Sigmoid colon (tissue), 4 donors: ENCODE results near the gene UBE2E1.

Source experiments
- POLR2AphosphoS5 ChIP-seq, 4 donors: sonication (generic); formaldehyde crosslinking; IDR thresholded peaks; one replicate each; pipeline ENCODE4 v1.6.1; 2017; ENCODE audit warnings: antibody characterized with exemption in 4 of 4
- TF ChIP-seq, protein P1 (sequence below), 4 experiments: fragments of 450-650 bp in 3 of 4; fragments of 200-600 bp in 1 of 4; IDR thresholded peaks; one replicate each; pipeline ENCODE4 v1.5.1; 2016 to 2019; ENCODE audit warnings: antibody characterized with exemption in 4 of 4, mild to moderate bottlenecking in 3 of 4, moderate library complexity in 2 of 4

DNA sequence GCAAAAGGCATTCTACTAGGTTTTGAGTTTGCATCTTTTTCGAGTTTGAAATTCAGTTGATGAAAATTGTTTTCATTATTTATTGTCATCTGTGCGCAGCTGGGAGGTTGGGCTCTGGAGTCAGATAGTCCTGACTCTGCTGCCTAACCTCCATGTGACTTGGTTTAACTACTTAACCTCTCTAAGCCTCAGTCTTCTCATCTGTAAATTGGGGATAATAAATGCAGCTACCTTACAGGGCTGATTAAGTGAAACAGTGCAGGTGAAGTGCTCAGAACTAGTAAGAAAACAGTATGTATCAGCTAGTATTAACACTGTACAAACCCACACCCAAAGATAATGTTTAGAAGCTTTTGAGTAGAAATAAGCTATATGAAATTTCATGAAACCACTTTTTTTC, 14.1 kb upstream of the UBE2E1 start:
- TF ChIP-seq POLR2AphosphoS5 (IDR thresholded peaks at IDR 0.05), result no peak
- TF ChIP-seq, protein P1, sequence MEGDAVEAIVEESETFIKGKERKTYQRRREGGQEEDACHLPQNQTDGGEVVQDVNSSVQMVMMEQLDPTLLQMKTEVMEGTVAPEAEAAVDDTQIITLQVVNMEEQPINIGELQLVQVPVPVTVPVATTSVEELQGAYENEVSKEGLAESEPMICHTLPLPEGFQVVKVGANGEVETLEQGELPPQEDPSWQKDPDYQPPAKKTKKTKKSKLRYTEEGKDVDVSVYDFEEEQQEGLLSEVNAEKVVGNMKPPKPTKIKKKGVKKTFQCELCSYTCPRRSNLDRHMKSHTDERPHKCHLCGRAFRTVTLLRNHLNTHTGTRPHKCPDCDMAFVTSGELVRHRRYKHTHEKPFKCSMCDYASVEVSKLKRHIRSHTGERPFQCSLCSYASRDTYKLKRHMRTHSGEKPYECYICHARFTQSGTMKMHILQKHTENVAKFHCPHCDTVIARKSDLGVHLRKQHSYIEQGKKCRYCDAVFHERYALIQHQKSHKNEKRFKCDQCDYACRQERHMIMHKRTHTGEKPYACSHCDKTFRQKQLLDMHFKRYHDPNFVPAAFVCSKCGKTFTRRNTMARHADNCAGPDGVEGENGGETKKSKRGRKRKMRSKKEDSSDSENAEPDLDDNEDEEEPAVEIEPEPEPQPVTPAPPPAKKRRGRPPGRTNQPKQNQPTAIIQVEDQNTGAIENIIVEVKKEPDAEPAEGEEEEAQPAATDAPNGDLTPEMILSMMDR (IDR thresholded peaks at IDR 0.05), result no peak
